RPMI8226 (cell line): ENCODE results near the gene CAB39L.
"Not testable (repeated sequence)": the region's sequence is repeated elsewhere in the genome, so short reads cannot be mapped to it uniquely, and the experiment has no call there.

ENCODE experiments used
- DNase-seq: peaks from one replicate; pipeline ENCODE4 v3.0.0-alpha.2; 2015

CAB39L gene

DNA sequence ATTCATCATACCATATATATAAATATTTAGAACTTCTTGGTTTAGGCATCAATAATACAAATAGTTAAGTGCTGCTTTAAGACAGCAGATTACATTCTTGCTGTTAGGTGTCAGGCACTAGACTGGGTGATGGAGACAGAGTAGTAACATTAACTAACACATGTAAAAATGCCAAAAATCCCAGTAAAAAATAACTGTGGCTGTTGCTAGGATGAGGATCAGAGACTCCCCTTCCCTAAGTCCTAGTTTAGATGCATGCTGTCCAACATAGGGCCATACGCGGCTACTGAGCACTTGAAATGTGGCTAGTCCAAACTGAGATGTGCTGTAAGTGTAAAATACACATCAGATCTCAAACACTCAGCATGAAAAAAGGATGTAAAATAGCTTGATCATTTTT is 101.4 kb downstream of the CAB39L start:
- DNase-seq: no peak

DNA sequence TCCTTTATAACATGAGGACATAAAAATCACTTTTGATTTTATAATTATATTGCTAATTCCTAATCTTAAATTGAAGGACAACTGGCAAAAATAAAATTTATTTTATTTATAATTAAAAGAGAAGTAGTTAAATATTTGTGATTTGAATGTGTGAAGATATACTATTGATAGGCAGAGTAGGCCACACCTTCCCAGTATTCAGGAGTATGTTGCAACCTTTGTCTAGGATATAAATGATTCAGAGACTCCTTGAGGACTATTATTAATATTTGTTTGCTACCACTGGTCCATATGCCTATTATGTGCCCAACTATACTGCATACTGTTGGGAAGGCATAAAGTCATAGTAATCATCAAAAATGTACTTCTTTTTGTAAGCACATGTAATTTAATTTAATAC is 101.9 kb downstream of the CAB39L start:
- DNase-seq: no peak

DNA sequence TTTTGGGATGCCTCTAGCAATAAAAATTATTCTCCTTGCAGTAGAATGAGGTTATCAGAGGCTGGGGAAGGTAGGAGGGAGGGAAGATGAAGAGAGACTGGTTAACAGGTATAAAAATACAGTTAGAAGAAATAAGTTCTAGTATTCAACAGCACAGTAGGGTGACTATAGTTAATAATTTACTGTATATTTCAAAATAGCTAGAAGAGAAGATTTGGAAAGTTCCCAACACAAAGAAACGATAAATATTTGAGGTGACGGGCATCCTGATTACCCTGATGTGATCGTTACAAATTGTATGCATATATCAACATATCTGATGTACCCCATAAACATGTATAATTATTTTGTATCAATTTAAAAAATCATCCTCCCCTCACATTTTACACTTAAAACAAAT is 102.3 kb downstream of the CAB39L start:
- DNase-seq: no peak

DNA sequence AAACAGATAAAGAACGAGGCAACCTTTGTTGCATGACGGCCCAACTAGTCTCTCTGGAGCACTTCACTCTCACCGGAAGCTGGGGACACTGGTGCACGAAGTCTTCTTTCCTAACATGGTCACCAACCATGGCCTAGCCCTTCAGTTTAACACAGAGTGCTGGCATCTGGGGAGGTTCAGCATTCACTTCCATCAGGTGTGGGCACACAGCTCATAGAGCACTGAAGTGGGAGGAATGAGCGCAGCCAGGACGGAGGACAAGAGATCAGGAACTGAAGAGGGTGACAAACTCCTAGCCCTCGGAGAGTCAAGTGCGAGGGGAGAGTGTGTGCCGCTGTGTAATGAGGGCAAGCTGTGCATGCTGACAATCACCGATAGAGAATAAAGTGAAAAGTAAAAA is 103.7 kb downstream of the CAB39L start:
- DNase-seq: no peak

DNA sequence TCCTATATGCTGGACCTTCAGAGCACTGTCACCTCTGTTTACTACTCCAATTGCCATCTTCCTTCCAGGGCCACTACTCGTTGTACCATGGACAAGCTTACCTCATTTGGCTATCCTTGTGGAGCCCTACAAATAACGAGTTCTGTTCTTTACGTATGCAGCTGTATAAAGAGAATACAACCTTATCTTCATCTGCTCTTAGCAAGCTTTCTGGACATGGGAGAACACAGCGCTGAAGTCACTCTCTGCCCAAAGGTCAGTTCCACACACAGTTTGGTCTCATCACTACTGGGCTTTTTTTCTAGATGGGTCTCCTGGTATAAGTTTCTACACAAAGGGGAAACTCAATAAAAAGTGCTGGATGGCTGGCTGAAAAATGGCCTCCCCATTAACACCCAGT is 107.2 kb downstream of the CAB39L start:
- DNase-seq: no peak

DNA sequence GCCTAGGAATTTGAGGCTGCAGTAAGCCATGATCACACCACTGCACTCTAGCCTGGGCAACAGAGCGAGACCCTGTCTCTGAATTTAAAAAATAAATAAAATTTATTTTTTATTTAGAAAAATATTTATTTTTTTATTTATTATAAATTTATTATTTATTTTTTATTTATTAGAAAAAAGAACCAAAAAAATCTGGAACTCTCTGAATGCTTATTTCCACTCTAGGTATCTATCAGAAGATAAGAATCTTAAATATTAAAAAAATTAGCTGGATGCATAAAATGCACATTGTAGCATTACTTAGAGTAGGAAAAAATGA is 113.4 kb downstream of the CAB39L start:
- DNase-seq: no peak

DNA sequence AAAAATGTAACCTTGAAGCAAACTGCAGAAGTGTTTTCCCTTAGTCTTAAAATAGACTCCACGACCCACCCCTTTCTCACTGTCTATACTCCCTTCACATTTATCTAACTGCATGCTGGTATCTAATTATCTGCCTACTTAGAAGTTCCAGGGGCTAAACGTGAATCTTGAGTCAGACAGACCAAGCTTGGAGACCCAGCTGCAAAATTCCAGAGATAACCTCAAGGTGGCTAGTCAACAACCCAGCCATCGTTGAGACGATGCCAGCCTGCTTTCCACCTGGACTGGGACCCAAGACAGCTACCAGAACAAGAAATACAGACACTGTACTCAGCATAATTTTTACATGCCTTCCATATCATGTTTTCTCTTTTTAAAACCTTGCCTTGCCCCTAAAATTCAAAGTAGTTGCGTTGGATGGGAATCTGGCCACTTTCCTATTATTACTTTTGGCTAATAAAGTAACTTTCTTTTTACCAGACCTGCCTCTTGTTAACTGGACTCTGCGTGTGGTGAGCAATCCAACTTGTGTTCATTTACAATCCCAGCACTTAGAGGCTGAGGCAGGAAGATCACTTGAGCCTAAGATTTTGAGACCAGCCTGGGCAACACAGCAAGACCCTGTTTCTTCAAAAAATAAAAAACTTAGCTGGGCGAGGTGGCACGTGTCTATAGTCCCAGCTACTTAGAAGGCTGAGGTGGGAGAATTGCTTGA is 113.9 kb downstream of the CAB39L start:
- DNase-seq: no peak

DNA sequence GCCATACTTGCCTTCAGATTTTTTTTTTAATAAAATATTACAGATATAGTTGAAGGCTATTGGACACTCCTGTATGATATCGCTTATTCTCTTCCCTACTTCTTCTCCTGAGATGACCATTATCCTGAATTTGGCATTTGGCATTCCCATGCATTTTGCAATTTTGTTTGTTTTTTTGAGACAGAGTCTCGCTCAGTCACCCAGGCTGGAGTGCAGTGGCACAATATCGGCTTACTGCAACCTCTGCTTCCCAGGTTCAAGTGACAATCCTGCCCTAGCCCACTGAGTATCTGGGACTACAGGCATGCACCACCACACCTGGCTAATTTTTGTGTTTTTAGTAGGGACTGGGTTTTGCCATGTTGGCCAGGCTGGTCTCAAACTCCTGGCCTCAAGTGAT is 116.7 kb downstream of the CAB39L start:
- not testable (repeated sequence) for DNase-seq

DNA sequence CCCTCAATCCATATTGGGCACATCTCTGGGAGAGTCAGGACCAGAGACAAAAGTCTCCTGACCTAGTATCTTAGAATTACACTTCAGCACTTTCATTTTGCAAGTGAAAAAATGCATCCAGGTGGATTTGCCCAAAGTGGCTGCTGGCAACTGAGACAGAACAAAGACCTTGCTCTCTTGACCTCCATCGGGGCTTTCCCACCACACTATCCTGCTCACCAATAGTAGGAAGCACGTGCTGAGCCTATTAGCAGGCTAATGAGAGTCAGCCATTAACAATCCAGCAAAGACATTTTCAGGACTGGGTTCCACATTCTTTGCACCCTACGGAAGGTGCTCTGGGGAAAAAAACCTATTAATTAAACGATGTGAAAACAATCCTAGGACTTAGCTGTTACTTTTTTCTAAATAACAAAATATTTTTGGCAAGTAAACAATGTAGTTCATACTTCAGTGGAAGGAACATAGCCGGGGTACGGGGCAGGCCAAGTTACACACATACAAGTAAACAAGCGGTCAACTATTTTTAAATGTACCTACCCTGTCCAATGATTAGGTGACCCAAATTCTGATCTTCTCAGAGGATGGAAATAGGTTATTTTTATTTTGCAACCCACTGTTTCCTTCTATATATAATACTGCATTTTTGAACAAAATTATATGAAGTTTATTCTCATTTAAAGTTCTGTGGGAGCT is 117.5 kb downstream of the CAB39L start:
- no peak for DNase-seq

DNA sequence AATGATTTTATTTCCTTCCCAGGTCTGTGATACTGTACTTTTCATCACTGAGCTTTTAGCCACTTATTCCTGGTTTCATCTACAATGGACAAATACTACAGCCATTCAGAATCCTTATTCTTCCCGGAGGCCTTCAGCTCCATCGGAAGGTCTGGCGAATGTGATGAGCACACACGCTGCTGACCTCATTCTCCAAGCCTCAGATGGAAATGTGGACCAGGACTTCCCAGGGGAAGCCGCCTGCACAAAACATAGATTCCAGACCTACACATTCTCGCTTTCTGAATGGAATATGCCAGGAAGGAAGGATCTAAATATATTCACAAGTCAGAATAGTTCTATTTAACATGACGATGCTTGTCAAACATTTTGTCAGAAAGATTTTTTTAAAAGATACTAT is 120.5 kb downstream of the CAB39L start:
- no peak for DNase-seq

DNA sequence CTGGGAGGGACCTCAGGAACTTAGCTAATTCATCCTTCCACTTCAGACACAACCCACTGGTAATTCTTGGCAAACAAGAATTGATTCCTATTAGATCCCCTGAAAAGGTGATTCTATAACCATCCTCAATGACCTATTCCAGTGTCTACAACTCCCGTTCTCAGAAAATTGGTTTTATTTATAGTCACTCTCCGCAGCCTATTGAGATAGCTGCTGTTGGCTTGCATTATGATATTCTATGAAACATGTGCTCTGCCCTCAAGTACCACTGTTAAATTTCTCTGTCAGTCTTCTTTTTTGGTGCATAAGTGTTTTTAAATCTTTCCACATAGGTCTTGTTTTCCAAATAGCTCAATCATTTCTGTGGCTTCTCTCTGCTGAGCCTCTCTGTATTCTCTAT is 121.2 kb downstream of the CAB39L start:
- DNase-seq: no peak

DNA sequence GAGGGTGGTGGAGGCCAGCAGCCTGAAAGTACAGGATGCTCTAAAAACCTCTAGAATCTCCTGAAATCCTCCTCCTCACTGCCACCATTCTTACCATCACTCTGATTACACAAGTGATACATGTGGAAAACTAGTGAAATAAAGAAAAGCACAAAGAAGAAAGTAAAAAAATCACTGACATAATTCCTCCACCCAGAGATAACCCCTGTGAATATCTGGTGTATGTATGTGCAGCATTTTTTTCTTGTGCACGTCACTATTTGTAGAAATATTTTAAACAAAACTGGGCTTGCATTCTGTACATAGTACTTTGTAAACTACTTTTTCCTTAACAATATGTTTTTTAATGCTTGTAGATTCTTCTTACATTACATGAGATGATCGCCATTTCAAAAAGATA is 122.9 kb downstream of the CAB39L start:
- DNase-seq: no peak

DNA sequence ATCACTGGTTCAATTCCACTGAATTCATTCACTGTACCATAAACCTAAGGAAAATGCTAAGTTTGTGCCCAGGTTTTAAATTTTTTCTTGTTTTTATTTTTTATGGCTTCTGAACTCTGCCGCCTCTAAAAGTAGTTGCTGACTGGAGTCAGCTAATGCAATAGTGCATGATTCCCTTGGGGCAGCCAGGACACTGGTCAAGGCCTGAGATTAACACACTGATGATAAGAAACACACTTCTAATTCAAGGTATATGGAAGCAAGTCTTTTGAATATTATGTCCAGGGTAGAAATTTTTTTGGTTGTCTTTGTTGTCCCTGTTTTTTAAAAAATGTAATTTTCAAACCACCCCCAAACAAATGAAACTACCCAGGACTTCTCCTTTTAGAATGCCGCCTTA is 123.9 kb downstream of the CAB39L start:
- DNase-seq: no peak

DNA sequence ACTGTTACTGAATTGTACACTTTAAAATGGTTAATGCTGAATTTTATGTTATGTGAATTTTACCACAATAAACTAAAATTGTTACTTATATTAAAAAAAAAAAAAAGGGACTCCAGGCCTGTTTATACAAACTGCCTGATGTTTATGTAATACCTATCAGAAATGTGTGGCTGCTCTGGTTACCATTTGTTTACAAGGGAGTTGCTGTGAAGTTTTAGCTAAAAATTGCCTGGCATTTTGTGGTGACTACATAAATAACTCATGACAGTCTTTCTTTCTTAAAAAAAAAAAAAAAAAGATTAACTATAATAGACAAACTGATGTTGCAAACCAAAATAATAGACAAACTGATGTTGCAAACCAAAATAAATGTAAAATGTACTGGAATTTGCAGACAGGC is 124.3 kb downstream of the CAB39L start:
- DNase-seq: no peak

DNA sequence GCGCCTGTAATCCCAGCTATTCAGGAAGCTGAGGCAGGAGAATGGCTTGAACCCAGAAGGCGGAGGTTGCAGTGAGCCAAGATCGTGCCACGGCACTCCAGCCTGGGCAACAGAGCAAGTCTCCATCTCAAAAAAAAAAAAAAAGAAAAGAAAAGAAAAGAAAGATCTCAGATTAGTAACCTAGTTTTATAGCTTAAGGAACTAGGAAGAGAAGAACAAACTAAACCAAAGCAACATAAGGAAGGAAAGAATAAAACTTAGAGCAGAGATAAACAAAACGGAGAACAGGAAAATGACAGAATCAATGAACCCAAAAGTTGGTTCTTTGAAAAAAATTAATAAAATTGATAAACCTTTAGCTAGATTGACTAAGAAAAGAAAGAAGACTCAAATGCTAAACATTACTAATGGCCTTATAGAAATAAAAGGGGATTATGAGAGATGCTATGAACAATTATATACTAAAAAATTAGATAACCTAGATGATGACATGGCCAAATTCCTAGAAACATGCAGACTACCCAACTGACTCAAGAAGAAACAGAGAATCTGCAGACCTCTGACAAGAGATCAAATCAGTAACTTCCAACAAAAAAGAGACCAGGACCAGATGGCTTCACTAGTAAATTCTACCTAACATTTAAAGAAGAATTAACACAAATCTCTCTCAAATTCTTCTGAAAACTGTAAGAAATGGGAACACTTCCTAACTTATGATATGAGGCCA is 127.9 kb downstream of the CAB39L start:
- DNase-seq: no peak

DNA sequence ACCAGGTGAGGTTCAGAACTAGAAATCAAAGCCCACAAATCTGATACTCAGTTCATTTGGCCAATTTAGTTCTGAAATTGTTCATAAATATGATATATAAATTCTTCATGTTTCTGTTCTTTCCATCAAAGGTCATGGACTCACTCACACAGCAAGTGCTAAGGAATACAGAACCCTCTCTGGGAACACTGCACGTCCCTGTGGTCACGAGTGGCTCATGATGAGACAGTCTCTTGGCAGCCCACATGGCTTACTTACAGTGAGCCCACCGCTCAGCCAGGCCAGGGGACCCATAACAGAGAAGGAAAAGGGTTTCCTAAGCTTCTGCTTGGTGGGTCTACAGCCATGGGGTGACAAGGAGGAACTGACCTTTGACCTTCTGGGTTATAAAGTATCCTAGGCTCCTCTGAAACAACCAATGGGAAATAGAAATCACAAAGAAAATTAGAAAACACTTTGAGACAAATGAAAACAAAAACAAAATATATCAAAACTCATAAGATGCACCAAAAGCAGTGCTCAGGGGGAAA is 128.8 kb downstream of the CAB39L start:
- no peak for DNase-seq

DNA sequence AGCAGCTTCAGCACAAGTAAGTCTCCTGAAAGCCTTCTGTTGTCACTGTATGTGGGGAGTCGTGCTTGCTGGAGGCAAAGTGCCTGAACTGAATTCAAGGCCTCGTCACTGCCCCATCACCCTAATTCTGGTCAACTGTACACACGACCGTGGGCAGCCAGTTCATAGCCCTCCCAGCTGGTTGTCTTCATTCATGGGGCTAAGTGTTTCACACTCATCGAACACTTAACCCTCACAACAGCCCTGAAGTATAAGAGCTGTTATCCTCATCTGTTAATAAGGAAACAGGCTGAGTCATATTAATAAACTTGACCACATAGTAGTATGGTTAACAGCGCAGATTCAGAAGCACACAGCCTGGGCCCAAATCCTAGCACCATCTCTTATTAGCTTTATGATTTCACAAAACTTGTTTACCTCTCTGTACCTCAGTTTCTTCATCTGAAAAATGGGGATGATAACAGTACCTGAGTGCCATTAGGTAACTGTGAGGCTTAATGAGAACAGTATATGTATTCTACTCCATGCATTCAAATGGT is 129.5 kb downstream of the CAB39L start:
- DNase-seq: no peak

DNA sequence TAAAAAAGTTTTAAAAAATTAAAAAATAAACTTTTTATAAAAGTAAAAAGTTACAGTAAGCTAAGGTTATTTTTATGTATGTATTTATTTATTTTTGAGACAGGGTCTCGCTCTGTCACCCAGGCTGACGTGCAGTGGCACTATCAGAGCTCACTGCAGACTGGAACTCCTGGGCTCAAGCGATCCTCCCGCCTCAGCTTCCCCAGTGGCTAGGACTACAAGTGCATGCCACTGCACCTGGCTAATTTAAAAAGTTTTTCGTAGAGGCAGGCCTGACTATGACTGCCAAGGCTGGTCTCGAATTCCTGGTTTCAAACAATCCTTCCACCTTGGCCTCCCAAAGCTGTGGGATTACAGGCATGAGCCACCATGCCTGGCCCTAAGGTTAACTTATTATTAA is 132.0 kb downstream of the CAB39L start:
- DNase-seq: no peak

DNA sequence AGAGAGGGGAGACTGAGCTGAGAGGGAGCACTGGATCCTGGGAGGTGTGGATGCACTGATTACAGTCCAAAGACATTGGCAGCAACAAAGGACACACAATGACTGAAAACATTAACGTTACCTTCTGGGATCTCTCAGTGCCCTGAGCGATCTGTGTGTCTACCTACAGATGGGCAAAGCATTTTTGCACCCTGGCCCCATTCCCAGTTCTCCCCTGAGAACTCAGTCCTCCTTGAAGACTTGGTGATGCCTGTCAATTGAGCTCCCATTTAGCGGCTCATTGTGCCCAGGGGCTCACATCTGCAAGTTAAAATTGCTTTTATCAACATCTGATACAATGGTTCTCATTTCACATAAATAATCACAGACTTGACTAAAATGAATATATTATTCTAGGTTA is 133.6 kb downstream of the CAB39L start:
- no peak for DNase-seq

DNA sequence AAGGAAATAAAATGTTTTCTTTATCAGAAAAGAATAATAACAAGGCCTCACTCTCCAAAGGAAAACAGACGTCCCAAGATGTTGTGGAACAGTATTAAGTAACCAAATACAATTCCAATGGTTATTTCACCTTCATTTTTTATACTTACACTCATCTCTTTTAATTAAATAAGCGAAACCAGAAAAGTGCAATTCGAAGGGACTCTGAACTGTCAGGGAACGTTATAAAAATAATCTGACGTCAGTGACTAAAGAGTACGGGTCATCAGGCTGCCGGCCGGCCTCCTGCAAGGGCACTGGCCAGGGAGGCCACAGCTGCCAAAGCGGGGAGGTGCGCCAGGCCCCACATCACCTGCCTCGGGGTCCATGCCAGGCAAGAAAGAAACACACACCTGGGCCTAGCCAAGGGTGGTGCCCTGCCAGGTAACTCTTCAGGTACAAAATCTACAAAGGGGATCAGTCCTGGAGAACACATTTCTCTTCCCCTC is 134.9 kb downstream of the CAB39L start:
- DNase-seq: no peak

DNA sequence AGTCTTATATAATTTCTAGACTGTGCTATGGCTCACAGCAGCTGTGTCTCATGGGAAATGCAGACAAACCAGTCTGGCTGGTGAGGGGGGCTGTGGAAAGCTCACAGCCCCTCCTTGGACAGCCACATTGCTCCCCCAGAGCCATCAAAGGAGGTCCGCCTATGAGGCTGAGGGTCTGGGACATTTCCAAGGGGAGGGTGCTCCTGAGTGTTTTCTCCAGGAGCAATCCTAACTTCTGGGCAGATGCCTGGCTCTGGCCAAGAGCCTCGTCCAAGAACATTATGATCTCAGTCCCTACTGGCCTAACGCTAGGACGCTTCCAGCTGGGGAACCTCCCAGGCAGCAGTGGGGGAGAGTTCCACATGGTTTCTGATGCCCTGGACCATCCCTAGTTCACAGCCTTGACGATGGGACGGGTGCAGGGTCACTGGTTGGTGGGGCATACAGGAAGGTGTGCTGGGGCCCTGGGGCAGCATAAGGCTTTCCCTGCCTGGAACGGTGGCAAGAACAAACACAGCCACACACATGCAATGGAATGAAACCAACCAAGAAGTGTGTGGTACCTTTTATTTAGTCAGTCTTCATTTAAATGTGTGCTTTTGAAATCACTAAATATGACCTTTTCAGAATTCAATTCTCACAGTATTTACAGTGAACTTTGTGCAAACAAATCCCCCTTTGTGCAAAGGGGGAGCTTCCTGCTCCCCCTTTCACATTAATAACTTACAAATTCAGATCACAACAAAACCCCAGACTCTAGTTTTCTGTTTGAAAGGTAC is 135.6 kb downstream of the CAB39L start:
- no peak for DNase-seq

DNA sequence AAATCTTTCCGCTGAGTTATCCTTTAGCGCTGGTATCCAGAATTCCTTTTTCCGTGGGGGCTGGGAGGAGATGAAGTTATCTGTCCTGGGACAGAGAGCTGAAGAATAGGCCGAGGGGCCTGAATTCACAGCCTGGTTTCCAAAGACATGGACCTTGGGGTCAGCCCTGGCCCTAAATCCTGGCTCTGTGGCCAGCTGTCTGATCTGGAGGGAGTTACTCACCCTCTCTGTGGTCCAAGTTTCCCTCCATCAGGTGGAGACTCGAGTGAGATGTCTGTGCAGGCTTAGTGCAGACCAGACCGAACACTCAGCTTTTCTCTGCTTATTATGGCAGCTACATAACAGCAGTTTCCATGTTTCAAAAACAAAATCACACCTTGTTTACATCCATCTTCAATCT is 136.5 kb downstream of the CAB39L start:
- DNase-seq: no peak
